ENCODE measurements around the gene MAML3. TPM values are rescaled to one million over a fixed set of nuclear protein-coding genes. Genes with fewer than 3 reads are reported as not detected.
A peak's percentile ranks its signal among the peaks of the same experiment; 100 is the strongest.

The MAML3 gene
- total and polyA plus RNA-seq, 7 experiments from 2014 or later = 0.53 to 9.4 (median 3.3) TPM

DNA sequence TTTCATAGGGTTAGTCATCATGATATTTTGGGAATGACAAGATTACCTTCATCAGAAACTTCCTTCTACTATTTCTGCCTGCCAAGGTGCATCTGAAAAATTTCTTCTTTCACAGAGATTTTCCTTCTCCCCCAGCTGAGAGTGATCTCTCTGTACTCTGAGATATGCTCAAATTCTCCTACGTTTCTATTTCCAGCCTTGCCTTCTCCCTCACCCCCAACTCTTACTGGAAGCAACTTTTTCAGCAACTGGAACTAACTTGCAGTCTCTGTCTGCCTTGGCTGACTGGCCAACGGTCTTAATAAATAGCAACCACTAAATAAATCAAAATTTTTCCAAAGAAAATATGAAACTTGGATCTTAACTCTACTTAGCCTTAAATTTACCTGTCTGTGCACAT, 122.3 kb downstream of the MAML3 start:
- ChIA-PET POLR2A (no interaction called here), CTCF (interaction anchor here (0.6 to 0.9 kb wide), 2 partner anchors 17 to 221 kb away, joined by 3 to 5 read pairs; no protein-coding TSS in a partner anchor)
- Histone ChIP-seq H3K36me3 (ENCODE audit: control insufficient read depth in 2 of 3, insufficient read depth in 3 of 3, low read length in 3 of 3) (no peaks in the 10 kb centered on the region), H3K4me3 (ENCODE audit: low read length) (no peak overlapping the region), H3K27me3 (ENCODE audit: control insufficient read depth in 2 of 2, insufficient read depth in 2 of 2, low read length in 2 of 2) (peaks cover 0 to 3% of the 10 kb centered on the region in 2 donors), H3K9me3 (ENCODE audit: control insufficient read depth in 2 of 3, low read length in 3 of 3) (no peaks in the 10 kb centered on the region), H3K27ac (ENCODE audit: low read depth, low read length) (no peak overlapping the region), H3K4me1 (ENCODE audit: control insufficient read depth in 2 of 2, insufficient read depth in 2 of 2, low read length in 2 of 2) (no peaks in the 10 kb centered on the region)
- Mint-ChIP-seq H3K4me1 (no peaks in the 10 kb centered on the region), H3K4me3 (no peak overlapping the region), H3K36me3 (peaks cover 0 to 4% (median 0%) of the 10 kb centered on the region in 5 donors), H3K27me3 (peaks cover 0 to 56% (median 5%) of the 10 kb centered on the region in 5 donors), H3K9me3 (no peaks in the 10 kb centered on the region), H3K27ac (no peak overlapping the region)
- DNase-seq = no peak
- intact Hi-C loops (cut with micrococcal nuclease) = no loop called here
- no peak for ATAC-seq

DNA sequence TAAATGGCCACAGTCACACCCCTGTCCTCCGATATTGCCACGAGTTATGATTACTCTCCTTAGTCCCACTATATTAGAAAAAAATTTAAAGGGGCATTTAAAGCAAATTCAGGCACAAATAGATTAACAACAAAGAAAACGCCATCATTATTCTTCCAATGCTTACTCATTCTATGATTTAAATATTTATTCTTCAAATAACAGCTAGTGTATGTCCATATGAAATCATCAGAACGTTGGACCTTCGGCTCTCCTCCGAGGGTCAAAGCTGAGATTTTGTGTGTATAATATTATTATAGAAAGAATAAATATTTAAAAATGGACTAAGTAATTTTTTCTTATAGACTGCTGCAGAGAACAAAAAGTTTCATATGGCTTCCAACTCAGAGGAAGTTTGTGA, 122.9 kb downstream of the MAML3 start:
- CTCF ChIA-PET = interaction anchor here (0.9 kb wide), 1 partner anchor 221 kb away, joined by 5 read pairs; no protein-coding TSS in a partner anchor
- Mint-ChIP-seq H3K4me3 (no peak overlapping the region), H3K4me1 (no peaks in the 10 kb centered on the region), H3K27me3 (peaks cover 0 to 52% (median 5%) of the 10 kb centered on the region in 5 donors), H3K9me3 (no peaks in the 10 kb centered on the region), H3K27ac (no peak overlapping the region), H3K36me3 (peaks cover 0 to 4% (median 0%) of the 10 kb centered on the region in 5 donors)
- POLR2A ChIA-PET = no interaction called here
- Histone ChIP-seq H3K4me3 (ENCODE audit: low read length) (no peak overlapping the region), H3K36me3 (ENCODE audit: control insufficient read depth in 2 of 3, insufficient read depth in 3 of 3, low read length in 3 of 3) (no peaks in the 10 kb centered on the region), H3K27me3 (ENCODE audit: control insufficient read depth in 2 of 2, insufficient read depth in 2 of 2, low read length in 2 of 2) (peaks cover 0 to 3% of the 10 kb centered on the region in 2 donors), H3K27ac (ENCODE audit: low read depth, low read length) (no peak overlapping the region), H3K4me1 (ENCODE audit: control insufficient read depth in 2 of 2, insufficient read depth in 2 of 2, low read length in 2 of 2) (no peaks in the 10 kb centered on the region), H3K9me3 (ENCODE audit: control insufficient read depth in 2 of 3, low read length in 3 of 3) (no peaks in the 10 kb centered on the region)
- intact Hi-C loops (cut with micrococcal nuclease) = no loop called here
- ATAC-seq (no peak), DNase-seq (no peak)

DNA sequence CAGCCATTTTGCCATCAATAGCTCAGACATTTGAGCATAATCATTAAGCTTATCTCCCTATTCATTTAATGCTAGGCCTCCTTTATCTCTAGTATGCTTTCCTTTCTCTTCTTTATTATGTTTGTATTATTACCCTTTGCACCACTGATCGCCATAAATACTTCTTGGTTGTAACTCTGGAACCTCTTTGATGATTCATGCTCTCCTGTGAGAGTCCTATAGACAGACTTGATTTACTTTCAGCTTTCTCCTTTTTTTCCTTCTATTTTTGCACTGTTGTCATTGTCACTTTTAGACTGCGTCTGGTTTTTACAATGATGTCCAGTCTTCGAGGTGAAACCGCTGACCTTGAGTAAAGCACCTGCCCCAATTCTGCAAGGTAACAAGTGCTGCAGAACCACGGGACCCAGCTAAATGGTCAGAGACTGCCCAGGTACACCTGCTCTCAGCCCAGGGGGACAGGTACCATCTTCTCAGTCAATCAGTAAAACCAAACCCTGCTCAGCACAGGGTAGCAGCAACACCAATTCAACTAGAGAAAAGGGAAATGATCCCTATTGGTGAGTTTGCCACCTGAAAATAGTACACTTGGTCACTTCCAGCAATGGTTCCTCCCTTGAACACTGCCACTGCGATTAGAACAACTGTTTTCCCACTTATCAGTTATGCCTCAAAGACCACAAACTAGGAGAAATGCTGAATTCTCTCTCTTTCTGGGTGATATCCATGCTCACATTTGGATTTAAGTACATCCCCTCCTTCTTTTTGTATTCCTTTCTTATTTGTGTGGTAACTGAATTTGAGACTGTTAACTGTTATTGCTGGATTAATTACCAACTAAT, 125.1 kb downstream of the MAML3 start:
- peaks cover 0 to 3% of the 10 kb centered on the region in 2 donors for H3K27me3 ChIP-seq (ENCODE audit: control insufficient read depth in 2 of 2, insufficient read depth in 2 of 2, low read length in 2 of 2)
- Mint-ChIP-seq H3K4me3 (no peak overlapping the region), H3K27me3 (peaks cover 0 to 58% (median 5%) of the 10 kb centered on the region in 5 donors), H3K27ac (no peak overlapping the region), H3K9me3 (no peaks in the 10 kb centered on the region), H3K4me1 (no peaks in the 10 kb centered on the region), H3K36me3 (no peaks in the 10 kb centered on the region)
- DNase-seq (no peak), ATAC-seq (no peak)
- POLR2A ChIA-PET = no interaction called here
- no peak overlapping the region for H3K27ac ChIP-seq (ENCODE audit: low read depth, low read length)
- H3K4me3 ChIP-seq (ENCODE audit: low read length) = no peak overlapping the region
- intact Hi-C loops (cut with micrococcal nuclease) = no loop called here
- no peaks in the 10 kb centered on the region for H3K36me3 ChIP-seq (ENCODE audit: control insufficient read depth in 2 of 3, insufficient read depth in 3 of 3, low read length in 3 of 3)
- H3K9me3 ChIP-seq (ENCODE audit: control insufficient read depth in 2 of 3, low read length in 3 of 3) = no peaks in the 10 kb centered on the region
- H3K4me1 ChIP-seq (ENCODE audit: control insufficient read depth in 2 of 2, insufficient read depth in 2 of 2, low read length in 2 of 2) = no peaks in the 10 kb centered on the region
- CTCF ChIA-PET = no interaction called here

DNA sequence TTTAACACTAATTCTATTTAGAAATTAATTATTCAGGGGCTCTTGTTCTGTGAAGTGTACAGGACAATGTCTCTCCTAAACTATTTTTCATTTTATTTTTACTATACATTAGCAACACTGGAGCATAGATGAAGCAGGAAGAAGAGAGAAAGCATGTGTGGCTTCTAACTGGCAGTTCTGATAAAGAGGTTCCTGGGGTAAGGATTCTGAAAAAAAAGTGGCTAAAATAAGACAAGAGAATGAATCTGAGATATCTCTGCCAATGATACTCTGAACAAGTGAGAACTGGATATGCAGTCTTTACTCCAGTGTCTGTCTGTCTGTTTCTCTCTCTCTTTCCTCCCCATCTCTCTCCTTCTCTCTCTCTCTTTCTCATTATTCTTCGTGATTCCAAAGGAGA, 125.9 kb downstream of the MAML3 start:
- Histone ChIP-seq H3K4me3 (ENCODE audit: low read length) (no peak overlapping the region), H3K36me3 (ENCODE audit: control insufficient read depth in 2 of 3, insufficient read depth in 3 of 3, low read length in 3 of 3) (no peaks in the 10 kb centered on the region), H3K9me3 (ENCODE audit: control insufficient read depth in 2 of 3, low read length in 3 of 3) (no peaks in the 10 kb centered on the region), H3K27me3 (ENCODE audit: control insufficient read depth in 2 of 2, insufficient read depth in 2 of 2, low read length in 2 of 2) (peaks cover 0 to 3% of the 10 kb centered on the region in 2 donors), H3K27ac (ENCODE audit: low read depth, low read length) (no peak overlapping the region), H3K4me1 (ENCODE audit: control insufficient read depth in 2 of 2, insufficient read depth in 2 of 2, low read length in 2 of 2) (no peaks in the 10 kb centered on the region)
- Mint-ChIP-seq H3K4me1 (no peaks in the 10 kb centered on the region), H3K9me3 (no peaks in the 10 kb centered on the region), H3K27me3 (peaks cover 0 to 56% (median 3%) of the 10 kb centered on the region in 5 donors), H3K4me3 (no peak overlapping the region), H3K36me3 (no peaks in the 10 kb centered on the region), H3K27ac (no peak overlapping the region)
- DNase-seq (no peak), ATAC-seq (no peak)
- intact Hi-C loops (cut with micrococcal nuclease) = no loop called here
- ChIA-PET CTCF (no interaction called here), POLR2A (no interaction called here)

DNA sequence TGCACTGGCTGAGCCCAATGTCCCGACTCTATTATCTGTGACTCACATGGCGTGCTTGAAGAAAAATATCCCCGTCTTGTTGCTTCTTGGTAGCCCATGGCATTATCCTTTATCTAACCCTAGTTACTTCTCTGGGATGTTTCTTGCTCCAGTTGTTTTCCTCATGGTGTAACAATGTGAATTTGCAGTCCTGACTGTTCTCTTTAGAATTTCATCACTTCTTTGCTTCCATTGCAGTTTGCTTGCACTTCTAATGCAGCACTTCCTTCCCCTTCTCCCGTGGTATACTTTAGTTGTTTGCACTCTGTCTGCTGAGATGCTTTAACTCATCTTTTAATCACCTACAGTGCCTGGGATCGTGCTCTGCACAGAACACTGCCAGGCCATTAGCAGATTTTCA, 126.9 kb downstream of the MAML3 start:
- ATAC-seq (peak; percentile 29), DNase-seq (no peak)
- Histone ChIP-seq H3K27ac (ENCODE audit: low read depth, low read length) (no peak overlapping the region), H3K9me3 (ENCODE audit: control insufficient read depth in 2 of 3, low read length in 3 of 3) (no peaks in the 10 kb centered on the region), H3K4me1 (ENCODE audit: control insufficient read depth in 2 of 2, insufficient read depth in 2 of 2, low read length in 2 of 2) (no peaks in the 10 kb centered on the region), H3K36me3 (ENCODE audit: control insufficient read depth in 2 of 3, insufficient read depth in 3 of 3, low read length in 3 of 3) (no peaks in the 10 kb centered on the region), H3K27me3 (ENCODE audit: control insufficient read depth in 2 of 2, insufficient read depth in 2 of 2, low read length in 2 of 2) (peaks cover 0 to 3% of the 10 kb centered on the region in 2 donors), H3K4me3 (ENCODE audit: low read length) (no peak overlapping the region)
- H3K27me3 Mint-ChIP-seq = peaks cover 0 to 57% (median 0%) of the 10 kb centered on the region in 5 donors
- no peak overlapping the region for H3K27ac Mint-ChIP-seq
- no peaks in the 10 kb centered on the region for H3K9me3 Mint-ChIP-seq
- ChIA-PET POLR2A (no interaction called here), CTCF (no interaction called here)
- intact Hi-C loops (cut with micrococcal nuclease) = no loop called here
- no peak overlapping the region for H3K4me3 Mint-ChIP-seq
- no peaks in the 10 kb centered on the region for H3K36me3 Mint-ChIP-seq
- H3K4me1 Mint-ChIP-seq = no peaks in the 10 kb centered on the region

DNA sequence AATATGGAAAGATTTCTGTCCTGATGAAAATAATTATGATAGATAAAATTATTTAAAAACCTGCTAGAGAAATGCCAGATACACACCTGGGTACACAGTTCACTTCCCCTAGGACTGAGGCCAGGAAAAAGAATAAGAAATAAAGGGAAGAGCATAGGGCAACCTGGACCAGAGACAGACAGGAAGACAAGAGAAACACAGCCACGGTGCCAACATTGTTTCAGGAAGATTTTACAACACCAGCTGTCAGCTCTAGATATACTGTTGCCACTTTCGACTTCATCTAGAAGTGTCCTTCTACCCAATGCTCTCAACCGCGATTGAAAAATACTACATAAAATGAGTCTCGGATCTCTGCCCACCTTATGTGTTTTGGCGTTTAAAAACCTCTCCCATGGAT, 128.5 kb downstream of the MAML3 start:
- no peaks in the 10 kb centered on the region for H3K36me3 ChIP-seq (ENCODE audit: control insufficient read depth in 2 of 3, insufficient read depth in 3 of 3, low read length in 3 of 3)
- H3K27ac Mint-ChIP-seq = no peak overlapping the region
- H3K4me3 ChIP-seq (ENCODE audit: low read length) = no peak overlapping the region
- peaks cover 0 to 1% (median 0%) of the 10 kb centered on the region in 7 donors for H3K4me1 Mint-ChIP-seq
- H3K4me1 ChIP-seq (ENCODE audit: control insufficient read depth in 2 of 2, insufficient read depth in 2 of 2, low read length in 2 of 2) = no peaks in the 10 kb centered on the region
- H3K27ac ChIP-seq (ENCODE audit: low read depth, low read length) = no peak overlapping the region
- H3K9me3 ChIP-seq (ENCODE audit: control insufficient read depth in 2 of 3, low read length in 3 of 3) = no peaks in the 10 kb centered on the region
- no peak for DNase-seq
- intact Hi-C loops (cut with micrococcal nuclease) = no loop called here
- POLR2A ChIA-PET = no interaction called here
- H3K27me3 ChIP-seq (ENCODE audit: control insufficient read depth in 2 of 2, insufficient read depth in 2 of 2, low read length in 2 of 2) = no peaks in the 10 kb centered on the region
- no peaks in the 10 kb centered on the region for H3K9me3 Mint-ChIP-seq
- H3K27me3 Mint-ChIP-seq = peaks cover 0 to 54% (median 0%) of the 10 kb centered on the region in 5 donors
- no peaks in the 10 kb centered on the region for H3K36me3 Mint-ChIP-seq
- H3K4me3 Mint-ChIP-seq = no peak overlapping the region
- ATAC-seq = no peak
- CTCF ChIA-PET = no interaction called here

Measured in naive thymus-derived CD4-positive, alpha-beta T cell (primary cell).